ENCODE measurements around the gene SLC35E3. TPM values are rescaled to one million over a fixed set of nuclear protein-coding genes. Genes with fewer than 3 reads are reported as not detected.

The SLC35E3 gene
- total RNA-seq, 1 donor from 2014 or later, result 16.5 TPM

DNA sequence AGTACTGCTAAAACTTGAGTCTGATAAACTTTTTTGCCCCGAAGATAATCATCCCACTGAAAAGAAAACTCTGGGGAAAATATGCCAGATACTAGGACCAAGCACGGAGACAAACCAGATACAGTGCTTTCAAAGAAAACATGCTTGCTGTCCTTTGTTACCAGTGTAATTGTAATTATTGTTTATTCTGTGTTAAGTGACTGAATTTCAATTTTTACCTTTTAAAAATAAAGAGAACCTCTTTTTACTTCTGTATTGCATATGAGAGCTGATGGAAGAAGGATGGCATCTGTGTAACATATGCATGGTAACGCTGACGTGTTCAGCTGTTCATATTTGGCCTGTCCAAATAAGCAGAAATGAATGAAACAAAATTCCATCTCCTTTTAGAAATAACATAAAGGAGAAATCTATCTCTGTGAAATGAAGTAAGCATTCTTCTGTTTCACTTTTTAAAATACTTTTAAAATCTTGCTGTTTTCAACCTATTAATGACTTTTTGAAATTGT is 22.5 kb downstream of the SLC35E3 start:
- intact Hi-C loops (cut with DNase I), result no loop called here
- Histone ChIP-seq H3K27me3 (ENCODE audit: low read depth) (no peaks in the 10 kb centered on the region), H3K36me3 (peaks cover 31% of the 10 kb centered on the region), H3K4me3 (no peak overlapping the region), H3K4me1 (no peaks in the 10 kb centered on the region), H3K27ac (no peak overlapping the region), H3K9me3 (no peaks in the 10 kb centered on the region)
- TF ChIP-seq, protein P1, sequence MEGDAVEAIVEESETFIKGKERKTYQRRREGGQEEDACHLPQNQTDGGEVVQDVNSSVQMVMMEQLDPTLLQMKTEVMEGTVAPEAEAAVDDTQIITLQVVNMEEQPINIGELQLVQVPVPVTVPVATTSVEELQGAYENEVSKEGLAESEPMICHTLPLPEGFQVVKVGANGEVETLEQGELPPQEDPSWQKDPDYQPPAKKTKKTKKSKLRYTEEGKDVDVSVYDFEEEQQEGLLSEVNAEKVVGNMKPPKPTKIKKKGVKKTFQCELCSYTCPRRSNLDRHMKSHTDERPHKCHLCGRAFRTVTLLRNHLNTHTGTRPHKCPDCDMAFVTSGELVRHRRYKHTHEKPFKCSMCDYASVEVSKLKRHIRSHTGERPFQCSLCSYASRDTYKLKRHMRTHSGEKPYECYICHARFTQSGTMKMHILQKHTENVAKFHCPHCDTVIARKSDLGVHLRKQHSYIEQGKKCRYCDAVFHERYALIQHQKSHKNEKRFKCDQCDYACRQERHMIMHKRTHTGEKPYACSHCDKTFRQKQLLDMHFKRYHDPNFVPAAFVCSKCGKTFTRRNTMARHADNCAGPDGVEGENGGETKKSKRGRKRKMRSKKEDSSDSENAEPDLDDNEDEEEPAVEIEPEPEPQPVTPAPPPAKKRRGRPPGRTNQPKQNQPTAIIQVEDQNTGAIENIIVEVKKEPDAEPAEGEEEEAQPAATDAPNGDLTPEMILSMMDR (IDR thresholded peaks at IDR 0.05), result no peak
- no peak for DNase-seq
- ATAC-seq, result no peak

DNA sequence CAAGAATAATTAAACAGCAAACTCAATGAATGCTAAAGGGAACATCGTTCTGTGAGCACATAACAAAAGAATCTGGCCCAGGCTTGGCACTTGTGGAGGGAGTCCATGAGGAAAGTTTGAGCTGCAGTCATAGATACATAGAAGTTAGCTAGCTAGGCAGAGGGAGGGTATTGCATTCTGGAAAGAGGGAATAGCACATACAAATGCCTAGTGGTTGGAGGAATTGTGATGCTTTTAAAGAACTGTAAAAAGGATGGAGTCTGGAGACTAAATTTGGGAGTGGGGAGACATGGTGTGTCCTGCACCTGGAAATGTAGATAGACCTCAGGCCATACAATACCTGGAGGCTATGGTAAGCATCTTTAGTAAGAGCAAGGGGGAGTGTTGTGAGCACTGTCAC is 24.0 kb downstream of the SLC35E3 start:
- Histone ChIP-seq H3K27ac (no peak overlapping the region), H3K36me3 (peaks cover 23% of the 10 kb centered on the region), H3K9me3 (no peaks in the 10 kb centered on the region), H3K27me3 (ENCODE audit: low read depth) (no peaks in the 10 kb centered on the region), H3K4me3 (no peak overlapping the region), H3K4me1 (no peaks in the 10 kb centered on the region)
- ATAC-seq, result no peak
- no peak for DNase-seq
- TF ChIP-seq, protein P1 (IDR thresholded peaks at IDR 0.05), result no peak
- intact Hi-C loops (cut with DNase I), result no loop called here

DNA sequence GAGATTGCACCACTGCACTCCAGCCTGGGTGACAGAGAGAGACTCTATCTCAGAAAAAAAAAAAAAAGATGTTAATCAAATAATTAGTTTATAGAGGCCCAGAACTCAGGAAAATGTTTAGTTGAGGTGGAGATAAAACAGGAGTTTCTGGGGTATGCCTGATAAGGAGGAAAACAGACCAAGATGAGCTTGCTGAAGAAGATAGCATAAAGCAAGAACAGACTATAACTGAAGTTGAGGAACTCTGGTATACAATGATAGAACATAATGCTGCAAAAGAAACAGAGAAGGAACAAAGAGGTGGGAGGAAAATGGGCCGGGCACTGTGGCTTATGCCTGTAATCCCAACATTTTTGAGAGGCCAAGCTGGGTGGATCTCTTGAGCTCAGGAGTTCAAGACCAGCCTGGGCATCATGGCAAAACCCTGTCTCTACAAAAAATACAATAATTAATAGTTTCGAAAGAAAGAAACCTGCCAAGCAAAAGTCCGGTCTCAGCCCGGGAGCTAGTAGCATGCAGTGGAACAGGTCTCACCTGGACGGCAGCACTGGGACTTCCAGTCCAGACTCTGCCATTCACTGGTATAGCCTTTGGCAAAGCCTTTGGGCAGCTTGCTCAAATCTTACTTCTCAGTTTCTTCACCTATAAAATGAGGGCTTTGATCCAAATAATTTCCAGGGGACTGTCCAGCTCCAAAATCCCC is 25.4 kb downstream of the SLC35E3 start:
- DNase-seq, result no peak
- intact Hi-C loops (cut with DNase I), result no loop called here
- ATAC-seq, result no peak
- H3K36me3 ChIP-seq, result peaks cover 13% of the 10 kb centered on the region
- H3K27ac ChIP-seq, result no peak overlapping the region
- no peak overlapping the region for H3K4me3 ChIP-seq
- H3K27me3 ChIP-seq (ENCODE audit: low read depth), result no peaks in the 10 kb centered on the region
- no peaks in the 10 kb centered on the region for H3K9me3 ChIP-seq
- TF ChIP-seq, protein P1 (IDR thresholded peaks at IDR 0.05), result no peak
- H3K4me1 ChIP-seq, result no peaks in the 10 kb centered on the region

DNA sequence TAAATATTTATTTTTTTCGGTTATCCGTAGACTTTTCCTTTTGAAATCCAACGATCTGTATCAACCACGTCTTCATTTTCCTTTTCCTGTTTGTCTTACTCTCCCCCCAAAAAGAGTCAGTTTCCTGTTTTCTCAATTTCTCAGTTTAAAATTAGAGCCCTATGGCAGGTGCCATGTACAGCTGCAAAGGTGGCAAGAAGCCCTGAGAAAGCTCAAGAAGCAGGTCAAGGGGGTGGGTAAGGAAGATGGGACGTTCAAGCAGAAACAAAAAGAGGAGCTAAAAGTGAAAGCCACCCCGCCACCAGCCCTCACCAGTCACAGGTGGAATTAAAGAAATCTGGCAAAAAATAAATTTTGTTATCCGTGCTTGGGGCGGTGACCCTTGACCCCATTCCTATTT is 26.7 kb downstream of the SLC35E3 start:
- TF ChIP-seq, protein P1 (IDR thresholded peaks at IDR 0.05), result no peak
- H3K4me3 ChIP-seq, result no peak overlapping the region
- intact Hi-C loops (cut with DNase I), result no loop called here
- H3K4me1 ChIP-seq, result no peaks in the 10 kb centered on the region
- ATAC-seq (no peak), DNase-seq (no peak)
- no peaks in the 10 kb centered on the region for H3K27me3 ChIP-seq (ENCODE audit: low read depth)
- H3K9me3 ChIP-seq, result no peaks in the 10 kb centered on the region
- no peak overlapping the region for H3K27ac ChIP-seq
- H3K36me3 ChIP-seq, result no peaks in the 10 kb centered on the region

DNA sequence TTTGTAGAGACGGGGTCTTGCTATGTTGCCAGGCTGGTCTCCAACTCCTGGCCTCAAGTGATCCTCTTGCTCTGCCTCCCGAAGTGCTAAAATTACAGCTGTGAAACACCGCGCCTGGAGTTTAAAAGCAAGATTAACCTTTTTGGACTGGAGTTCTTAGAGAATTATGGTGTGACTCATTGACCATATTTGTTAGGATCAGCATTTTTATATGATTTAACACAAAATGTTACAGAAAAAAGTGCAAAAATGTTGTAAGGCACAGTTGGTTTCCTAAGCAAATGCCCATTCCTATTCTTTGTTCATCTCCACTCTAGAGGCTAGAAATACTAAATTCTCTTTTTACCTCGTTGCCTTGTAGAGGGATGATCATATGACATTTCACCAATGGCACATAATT is 27.6 kb downstream of the SLC35E3 start:
- Histone ChIP-seq H3K27me3 (ENCODE audit: low read depth) (no peaks in the 10 kb centered on the region), H3K4me1 (no peaks in the 10 kb centered on the region), H3K27ac (no peak overlapping the region), H3K9me3 (no peaks in the 10 kb centered on the region), H3K36me3 (no peaks in the 10 kb centered on the region), H3K4me3 (no peak overlapping the region)
- ATAC-seq (no peak), DNase-seq (no peak)
- TF ChIP-seq, protein P1 (IDR thresholded peaks at IDR 0.05), result no peak
- intact Hi-C loops (cut with DNase I), result no loop called here
